ENCODE data around the gene RPS27L.

Gene RPS27L

DNA sequence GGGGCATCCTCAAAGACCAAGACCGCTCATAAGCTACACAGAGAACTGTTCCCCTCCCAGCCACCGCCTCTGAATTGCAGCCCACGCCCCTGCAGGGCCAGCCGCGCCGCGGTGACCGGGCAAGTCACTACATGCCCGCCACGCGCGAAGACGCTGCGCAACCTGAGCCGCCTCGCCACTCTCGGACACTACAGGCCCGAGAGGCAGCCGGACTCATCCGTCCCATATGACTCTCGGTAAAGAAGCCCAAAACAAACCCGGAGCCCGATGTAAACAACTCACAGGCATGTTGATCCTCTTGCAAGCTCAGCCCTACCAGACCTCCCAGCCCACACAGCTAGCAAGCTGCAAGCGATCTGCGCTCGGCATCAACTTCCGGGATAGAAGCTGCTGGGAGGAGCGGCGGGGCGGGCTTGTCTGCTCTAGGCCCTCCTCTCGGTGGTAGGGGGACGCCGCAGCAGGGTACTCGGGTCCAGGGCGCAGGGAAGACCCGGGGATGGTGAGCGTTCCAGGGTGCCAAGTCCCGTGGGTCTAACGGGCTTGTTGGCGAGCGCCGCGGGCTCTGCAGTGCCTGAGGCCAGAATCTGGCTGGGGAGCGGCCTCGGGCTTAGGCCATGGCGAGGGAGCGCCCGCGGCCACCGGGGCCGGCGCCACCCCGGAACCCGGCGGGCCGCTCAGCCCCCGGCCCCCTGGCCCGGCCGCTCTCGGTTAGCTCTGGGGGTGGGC, at the start of gene RPS27L:
Gene RPS27L, minus strand, starts transcription at position 360 of the 726 bp plus-strand sequence. Its CDS starts 72 bp downstream, at position 288.
- peak; percentile 91 for DNase-seq

DNA sequence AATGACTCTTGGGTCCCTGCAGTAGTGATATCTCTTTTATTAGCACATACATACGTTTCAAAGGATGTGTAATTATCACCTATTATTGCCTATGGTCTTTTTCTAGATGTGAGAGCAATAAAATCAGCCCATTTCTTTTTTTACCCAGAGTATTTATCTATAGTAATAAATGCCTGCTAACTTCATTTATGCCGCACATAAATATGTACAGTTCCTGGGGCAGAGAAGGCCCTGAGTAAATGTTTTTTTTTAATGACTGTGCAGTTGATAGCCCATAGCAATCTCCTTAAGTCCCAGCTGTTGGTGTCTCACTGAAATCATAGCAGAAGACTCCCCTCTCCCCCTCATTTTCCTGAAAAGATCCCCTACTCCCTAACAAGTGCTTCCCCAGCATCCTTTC, 48.8 kb upstream of the RPS27L start:
- no peak for DNase-seq

DNA sequence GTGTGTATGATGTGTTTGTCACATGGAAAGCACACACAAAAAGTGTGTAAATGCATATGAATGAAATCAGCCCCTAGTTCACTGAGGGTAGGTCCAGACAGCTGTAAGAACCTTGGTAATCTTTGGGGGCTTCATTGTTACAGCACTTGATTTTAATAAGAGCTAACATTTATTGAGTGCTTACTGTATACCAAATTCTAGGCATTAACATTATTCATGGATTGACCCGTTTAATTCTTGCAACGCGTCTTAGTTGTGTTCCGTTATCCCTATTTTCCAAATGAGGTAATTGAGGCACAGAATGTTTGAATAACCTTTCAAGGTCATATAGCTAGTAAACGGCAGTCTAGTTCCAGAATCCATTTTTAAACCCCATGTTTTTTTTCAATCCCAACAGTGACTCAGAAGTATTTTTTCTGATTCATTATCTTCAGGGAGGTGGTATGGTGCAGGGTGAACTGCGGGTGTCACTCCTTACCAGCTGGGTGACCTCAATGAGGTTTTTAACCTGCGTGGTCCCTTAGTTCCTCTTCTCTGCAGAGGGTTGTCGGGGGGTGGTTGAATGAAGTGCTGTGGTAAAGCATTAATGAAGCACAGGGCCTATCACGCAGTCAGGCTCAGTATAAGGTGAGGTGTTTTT, 46.3 kb upstream of the RPS27L start:
- DNase-seq: peak; percentile 68

DNA sequence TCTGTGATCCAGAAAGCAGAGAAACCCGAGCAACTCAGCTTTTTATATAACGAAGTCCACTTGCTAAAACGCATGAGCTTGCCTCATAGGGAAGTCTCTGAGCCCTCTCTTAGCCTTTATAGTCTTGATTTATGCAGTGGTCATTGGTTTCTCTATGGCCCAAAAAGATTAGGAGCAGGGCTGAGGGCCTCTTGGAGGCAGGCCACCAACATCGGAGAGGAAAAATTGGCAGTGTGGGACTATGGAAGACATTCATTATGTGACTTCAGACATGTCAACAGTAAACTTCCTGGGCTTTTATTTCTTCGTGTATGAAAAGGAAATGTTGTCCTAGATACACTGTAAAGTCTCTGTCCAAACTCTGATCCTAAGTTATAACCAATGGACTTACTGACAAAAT, 45.6 kb upstream of the RPS27L start:
- DNase-seq: no peak

DNA sequence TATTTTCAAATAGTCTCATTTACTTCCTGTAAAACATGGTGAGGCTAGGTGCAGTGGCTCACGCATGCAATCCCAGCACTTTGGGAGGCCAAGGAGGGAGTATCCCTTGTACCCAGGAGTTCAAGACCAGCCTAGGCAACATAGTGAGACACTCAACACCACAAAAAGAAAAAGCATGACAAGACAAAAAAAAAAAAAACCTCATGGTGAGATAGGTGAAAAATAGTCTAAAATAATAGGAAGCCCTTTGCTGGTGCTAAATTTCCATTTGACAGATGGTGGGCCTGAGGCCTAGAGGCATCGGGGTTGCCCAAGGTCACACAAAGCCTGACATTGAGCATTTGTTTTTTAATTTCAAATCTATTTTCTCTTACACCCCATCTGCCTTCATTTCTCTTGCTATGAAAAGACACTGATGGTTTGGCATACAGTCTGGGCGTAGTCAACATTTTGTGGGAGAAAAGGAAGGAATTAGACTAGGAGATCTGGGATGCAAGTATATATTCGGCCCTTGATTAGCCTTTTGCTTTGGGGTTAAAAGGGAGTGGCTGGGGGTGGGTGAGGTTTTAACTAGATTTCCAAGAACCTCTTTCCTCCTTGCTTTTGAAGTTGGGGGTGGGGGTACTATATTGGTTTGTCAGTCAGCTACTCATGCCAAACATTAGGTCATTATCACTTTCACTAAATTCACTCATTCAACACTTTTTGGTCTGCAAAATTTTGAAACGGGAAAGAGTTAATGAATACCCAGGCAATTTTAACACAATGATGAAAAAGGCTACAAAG, 43.4 kb upstream of the RPS27L start:
- DNase-seq: no peak

DNA sequence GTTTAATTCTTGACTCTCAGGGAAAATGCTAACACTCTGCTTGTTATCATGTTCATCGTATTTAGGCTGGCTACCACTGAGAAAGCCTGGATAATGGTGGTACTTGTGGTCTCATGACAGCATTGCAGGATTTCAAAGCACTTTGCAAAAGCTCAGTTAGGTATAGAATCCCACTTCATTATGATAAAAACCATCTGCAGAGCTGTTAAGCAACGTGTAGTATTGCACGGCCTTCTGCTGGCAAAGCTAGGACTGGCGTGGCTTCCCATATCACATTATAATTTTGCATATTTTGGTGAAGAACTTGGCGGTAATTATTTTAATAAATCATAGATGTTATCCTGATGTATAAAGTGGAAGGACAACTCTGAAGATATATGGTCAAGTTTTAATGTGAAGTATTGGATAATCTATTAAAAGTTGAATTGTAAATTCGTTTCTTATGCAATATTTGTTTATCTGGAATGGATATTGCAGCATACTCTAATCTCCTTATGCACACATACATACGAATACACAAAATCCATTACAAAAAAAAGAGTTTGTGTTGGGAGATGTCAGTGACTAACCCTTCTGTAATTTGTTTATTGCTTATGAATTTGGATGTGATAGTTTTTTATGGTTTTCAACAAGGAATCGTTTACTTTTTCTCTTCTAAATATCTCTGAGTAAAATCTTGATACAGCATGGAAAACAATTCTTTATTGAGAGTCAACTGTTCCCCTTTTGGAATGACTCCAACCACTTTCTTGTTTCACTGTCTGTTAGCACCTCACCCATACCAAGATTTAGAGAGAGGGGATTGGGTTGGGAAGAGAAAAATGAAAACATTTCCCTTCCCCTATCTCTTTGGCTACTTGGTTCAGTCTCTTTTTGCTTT, 41.3 kb upstream of the RPS27L start:
- DNase-seq: no peak

DNA sequence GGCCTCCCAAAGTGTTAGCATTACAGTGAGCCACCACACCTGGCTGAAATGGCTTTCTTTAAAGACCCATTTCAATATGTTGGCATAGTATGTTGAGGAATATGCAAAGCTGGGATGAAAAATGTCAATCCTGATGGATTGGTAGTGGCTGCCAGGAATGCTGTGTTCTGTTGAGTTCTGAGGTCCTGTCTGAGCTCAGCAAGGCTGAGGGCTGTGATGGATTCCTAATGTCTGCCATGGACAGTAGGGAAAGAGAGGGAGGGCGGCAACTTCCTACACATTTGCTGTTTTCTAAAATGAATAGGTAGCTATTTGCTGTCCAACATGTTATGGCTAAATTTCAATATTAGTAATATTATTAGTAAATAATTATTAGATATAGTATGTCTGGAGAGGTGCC, 40.3 kb upstream of the RPS27L start:
- no peak for DNase-seq

DNA sequence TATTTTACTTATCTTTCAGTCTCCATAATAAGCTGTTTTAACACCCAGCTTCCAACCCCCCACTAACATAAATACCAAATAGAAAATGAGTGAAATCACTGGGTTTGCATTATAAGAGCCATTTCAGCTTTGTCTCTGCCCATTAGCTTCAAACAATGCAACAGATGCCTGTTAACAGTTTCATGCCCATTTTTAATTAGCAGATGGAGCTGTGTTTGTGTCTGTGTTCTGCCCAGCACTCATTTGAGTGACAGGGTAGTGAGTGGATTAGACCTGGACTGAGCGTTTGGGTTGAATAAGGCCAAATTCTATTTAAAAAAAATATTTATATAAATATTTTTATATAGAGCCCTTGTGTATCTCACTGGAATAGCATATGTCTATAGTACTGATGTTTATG, 39.6 kb upstream of the RPS27L start:
- DNase-seq: no peak

DNA sequence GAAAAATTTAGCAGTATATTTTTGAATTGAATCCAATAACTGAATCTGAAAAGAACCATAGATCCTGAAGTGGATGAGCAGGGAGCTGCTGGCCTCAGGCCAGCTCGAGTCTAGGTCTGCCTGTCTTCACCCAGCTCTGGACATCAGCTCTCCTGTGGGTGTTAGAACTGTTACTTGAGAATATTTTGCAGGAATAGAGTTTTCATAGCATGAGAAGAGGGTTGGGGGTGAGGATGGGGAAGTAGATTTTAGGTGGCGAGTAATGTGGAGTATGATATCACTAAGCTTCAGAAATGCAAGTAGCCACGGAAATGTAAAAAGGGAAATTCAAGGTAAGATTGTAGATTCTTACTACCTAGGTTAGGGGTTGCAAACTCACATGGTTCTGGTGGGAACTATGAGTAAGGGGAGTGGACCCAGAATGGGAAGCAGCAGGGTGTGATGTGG, 38.3 kb upstream of the RPS27L start:
- no peak for DNase-seq

DNA sequence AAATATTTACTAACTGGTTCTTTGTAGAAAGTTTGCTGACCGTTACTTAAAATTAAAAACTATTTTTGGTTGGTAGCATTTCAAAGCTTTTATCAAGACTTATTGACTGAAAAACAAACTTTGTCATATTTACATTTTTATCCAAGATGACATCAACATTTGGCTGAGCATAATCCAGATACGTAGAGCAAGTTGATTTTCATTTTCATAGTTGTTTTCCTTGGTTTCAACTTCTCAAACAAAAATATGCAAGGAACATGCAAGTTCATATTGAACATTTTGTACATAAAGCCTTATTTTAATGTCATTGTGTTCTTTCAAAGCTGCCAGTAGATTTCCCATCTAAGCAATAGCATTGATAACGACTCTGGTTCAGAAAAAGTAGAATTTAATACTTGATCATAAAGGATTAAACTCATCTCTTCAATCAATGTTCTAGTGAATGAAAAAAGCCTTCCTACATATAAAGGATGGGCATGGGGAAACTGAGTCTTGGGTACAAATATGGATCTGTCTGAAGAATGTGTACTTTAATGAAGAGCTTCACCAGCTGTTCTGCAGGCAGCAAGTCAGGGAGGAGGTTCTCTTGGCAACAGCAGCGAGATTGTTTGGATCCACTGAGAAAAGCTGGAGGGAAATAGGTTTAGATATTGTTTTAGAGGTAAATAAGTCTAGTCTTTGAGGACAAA, 37.7 kb upstream of the RPS27L start:
- DNase-seq: no peak

DNA sequence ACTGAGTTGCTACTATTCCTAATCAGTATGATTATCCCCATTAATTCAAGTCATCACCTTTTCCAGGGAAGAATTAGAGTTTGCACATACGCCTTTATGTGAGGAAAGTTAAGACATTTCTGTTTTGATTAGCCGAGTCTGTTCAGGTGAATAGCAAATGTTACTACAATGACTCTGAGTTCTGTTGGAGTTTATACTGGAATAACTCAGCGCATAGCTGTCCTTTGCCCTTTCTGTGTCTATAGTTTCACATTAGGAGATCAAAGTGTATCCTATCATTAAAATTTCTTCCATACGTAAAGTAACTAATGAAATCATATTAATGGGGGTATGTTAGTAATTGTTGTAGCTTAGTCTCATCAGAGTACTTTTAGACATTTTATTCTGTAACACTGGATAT, 37.0 kb upstream of the RPS27L start:
- no peak for DNase-seq

DNA sequence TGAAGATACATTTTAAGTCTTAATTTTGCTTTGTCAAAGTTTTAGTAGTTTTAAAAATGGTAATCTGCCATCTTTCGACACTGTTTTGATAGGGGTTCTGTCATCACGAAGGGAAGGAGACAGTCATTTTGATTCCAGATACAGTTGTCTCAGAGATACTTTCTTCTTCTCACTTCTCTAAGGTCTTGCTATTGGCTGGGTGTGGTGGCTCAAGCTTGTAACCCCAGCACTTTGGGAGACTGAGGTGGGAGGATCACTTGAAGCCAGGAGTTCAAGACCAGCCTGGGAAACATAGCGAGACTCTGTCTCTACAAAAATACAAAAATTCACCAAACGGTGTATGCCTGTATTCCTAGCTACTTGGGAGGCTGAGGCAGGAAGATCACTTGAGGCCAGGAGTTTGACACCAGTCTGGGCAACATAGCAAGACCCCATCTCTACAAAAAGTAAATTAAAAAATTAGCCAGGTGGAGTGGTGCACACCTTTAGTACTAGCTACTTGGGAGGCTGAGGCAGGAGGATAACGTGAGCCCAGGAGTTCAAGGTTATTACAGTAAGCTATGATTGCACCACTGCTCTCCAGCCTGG, 35.4 kb upstream of the RPS27L start:
- no peak for DNase-seq

DNA sequence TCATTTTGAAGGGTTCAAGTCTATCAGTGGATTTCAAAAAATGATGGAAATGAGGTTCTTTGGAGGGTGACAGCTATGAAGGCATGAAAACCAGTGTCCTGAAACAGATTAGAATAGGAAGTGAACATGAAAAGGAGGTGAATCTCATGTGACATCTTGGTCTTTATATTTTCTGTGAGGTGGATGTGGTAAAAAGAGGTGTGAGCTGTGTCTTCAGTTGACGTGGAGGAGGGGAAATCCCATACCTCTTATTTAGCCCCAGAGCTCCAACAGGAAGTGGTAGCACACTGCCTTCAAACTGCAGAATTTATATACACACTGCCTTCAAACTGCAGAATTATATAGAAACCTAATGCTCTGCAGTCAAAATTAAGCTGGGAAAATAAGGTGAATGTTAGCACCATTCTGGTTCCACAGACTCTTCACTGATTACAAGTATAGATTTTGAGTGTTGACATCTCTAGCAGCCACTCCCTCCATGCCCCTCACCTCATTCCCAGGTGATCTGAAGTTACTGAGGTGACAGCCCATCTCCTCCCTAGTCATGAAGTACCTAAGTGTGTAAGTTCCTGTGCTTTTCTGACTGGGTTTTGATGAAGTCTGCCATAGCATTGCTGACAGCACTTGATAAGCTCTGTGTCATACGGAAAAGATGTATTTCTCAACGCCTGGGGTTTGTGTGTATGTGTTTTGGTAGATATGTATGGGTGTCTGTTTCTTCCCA, 34.8 kb upstream of the RPS27L start:
- no peak for DNase-seq

DNA sequence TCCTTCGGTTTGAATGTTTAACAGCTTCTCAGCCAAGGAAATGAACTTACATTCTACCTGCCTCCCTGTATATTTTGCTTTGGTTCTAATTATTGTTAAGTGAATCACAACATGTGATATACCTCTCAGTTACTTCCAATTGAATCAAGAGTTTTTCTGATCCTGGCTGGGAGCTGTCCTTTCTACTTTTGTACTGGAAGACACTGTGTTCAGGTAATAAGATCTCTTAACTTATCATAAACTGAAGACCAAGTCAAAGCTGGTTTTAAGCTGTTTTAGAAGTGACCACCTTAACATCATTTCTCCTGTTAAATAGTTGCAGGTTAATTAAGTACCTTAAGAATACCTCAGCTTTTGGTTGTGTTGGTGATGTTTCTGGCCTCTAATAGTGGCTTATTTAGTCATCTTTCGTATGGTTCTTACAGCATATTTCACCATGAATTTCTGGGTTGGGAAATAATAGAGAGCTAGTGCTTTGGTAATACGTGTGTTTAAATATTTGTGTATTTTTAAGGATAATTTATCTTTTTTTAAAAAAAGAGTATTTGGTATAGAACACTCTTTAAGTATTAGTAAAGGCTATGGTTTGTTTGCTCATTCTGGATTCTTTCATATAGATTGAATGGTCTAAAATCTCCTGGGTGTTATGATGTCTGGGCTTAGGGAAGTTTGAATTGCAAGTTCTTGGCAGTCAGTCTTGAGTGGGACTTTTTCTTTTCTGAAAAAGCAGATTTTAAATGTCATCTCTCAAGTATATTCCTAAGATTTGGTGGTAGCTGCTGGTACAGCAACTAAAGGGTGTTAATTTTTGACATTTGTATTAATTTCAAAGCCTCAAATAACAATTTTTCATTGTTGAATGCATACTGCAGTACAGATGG, 33.7 kb upstream of the RPS27L start:
- no peak for DNase-seq

DNA sequence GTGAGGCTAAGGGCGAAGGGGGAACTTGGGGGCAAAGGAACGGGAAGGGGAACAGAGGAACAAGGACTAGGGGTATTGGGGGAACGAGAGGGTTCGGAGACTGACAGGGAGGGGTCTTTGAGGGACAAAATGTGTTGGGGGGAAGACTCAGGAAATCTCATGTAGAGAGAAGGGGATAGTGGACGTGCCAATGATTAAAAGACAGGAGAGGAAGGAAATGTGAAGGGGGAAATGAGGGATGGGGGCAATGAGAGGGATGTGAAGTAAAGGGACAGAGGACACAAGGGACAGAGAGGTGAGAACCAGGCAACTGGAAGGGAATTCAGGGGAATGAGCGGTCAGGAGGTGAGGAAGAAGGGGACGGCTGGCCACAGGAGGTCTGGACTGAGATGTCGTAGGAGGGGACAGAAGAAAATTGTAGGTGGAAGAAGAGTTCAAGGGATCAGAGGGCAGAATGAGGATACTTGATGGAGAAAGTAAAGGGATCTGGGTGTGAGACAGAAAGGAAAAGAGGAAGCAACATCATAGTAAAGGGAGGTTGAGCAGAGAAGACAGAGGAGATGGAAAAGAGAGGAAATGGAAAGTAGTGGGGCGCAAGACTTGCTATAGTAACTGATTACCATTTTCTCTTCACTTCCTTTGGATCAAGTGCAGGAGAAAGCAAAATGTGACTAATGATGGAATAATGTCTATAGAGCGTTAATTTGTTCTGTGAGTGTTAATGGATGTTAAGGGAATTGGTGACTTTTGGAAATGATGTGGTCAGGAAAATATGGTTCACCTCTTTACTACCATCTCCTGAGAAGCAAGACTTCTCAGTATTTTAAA, 32.9 kb upstream of the RPS27L start:
- no peak for DNase-seq

DNA sequence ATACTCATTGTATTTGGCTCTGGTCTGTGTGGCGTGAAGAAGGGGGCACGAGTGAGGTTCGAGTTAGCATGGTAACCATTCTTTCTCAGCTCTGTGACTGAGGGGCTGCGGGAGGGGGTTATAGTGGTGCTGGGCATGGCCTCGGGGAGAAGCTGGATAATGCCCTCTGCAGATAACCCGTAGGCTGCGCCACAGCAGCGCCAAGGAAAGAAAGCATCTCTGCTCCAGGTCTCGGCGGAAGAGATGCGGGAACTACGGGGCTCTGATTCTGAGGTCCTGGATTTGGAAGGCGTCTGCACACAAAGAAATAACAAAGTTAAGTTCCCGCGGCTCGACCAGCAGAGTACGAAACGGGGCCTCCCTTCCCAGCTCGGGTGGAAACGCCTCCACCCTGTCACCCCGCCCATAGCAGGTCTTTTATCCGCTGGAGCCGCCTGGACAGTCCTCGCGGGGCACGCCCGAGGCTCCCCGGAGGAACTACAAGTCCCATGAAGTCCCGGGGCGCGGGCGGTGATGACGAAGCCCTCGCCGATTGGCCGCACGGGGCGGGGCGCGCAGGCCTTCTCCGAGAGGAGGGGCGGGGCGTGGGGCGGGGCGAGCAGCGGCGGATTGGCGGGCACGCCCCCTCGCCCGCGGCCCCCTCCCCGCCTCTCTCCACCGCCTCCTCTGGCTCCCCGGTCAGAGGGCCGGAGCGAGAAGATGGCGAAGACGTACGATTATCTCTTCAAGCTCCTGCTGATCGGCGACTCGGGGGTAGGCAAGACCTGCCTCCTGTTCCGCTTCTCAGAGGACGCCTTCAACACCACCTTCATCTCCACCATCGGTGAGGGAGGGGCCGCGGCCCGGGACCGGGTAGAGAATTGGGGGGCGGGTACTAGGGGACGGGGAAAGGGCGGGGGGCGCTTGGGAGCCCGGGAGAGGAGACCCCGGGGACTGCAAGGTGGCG, 31.9 kb upstream of the RPS27L start, which contains the start of gene RAB8B:
Gene RAB8B, plus strand, starts transcription at position 681 of the 946 bp plus-strand sequence. Its CDS starts 19 bp downstream, at position 700.
- DNase-seq: peak; percentile 100

DNA sequence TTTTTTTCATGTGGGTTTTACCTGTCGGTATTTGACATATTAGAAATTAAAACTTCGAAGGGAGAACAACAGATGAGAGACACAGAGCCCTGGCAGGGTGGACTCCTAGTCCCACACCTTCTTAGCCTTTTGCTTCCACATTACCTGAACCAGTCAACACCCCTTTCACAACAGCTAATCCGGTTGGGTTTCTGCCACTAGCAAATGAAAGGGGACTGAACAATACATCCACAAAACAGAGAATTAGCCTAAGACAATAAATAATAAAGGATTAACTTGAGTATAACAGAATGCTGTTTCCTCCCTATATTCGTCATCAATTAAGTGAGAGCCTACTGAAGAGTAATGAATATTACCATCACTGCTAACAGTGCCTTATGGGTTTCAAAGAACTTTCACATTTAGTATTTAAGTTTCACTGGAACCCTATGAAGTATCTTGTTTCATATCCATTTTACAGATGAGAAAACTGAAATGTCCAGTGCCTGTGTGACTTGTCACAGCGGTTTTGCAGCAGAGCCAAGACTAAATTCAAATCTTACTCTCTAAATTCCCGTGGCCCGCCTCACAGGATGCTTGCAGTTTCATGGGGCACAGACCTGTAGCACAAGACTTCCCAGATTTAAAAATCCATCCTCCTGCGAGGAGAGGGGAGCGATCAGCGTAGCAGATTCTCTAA, 31.1 kb upstream of the RPS27L start:
- no peak for DNase-seq
